ENCODE data around the gene ZNF691. TPM values are rescaled to one million over a fixed set of nuclear protein-coding genes. Genes with fewer than 3 reads are reported as not detected.
"Not testable (repeated sequence)": the region's sequence is repeated elsewhere in the genome, so short reads cannot be mapped to it uniquely, and the experiment has no call there.

The ZNF691 gene
- total RNA-seq, 1 experiment from 2014 or later, result 4.3 TPM

- POLR2A ChIA-PET (ENCODE audit: unreplicated experiment), result no interaction called here
- TF ChIP-seq EZH2phosphoT487 (IDR thresholded peaks at IDR 0.05; ENCODE audit: borderline replicate concordance, low read length), result no peak
- no peak for TF ChIP-seq EZH2 (IDR thresholded peaks at IDR 0.05; ENCODE audit: low read length, unreplicated experiment)
- no peak for TF ChIP-seq CTCF (conservative IDR thresholded peaks at IDR 0.05; ENCODE audit: low read depth, low read length)
- no peaks in the 10 kb centered on the region for H3K79me2 ChIP-seq (ENCODE audit: low read length)
These were observed 45.2 kb downstream of the ZNF691 start for GRCh38 chr1:42891465-42892138.

GRCh38 chr1:42899960-42900359 is 53.5 kb downstream of the ZNF691 start:
- not testable (repeated sequence) for H2AFZ ChIP-seq (ENCODE audit: low read length)

More at GRCh38 chr1:42891465-42892138, 45.2 kb downstream of the ZNF691 start:
- no peak overlapping the region for H3K27ac ChIP-seq (ENCODE audit: low read length)
- BruUV-seq (replicated peaks), result no TSS peak
- H3K4me3 ChIP-seq (ENCODE audit: low read length), result no peak overlapping the region
- H3K4me1 ChIP-seq (ENCODE audit: insufficient read depth, low read length), result no peaks in the 10 kb centered on the region
- intact Hi-C loops (cut with micrococcal nuclease), result no loop called here
- no peak overlapping the region for H3K9ac ChIP-seq (ENCODE audit: low read length)
- H4K20me1 ChIP-seq (ENCODE audit: low read length), result no peaks in the 10 kb centered on the region
- ATAC-seq (no peak), DNase-seq (no peak)
- CTCF ChIA-PET, result no interaction called here
- no peak overlapping the region for H2AFZ ChIP-seq (ENCODE audit: low read length)
- H3K36me3 ChIP-seq (ENCODE audit: low read depth, low read length), result no peaks in the 10 kb centered on the region
- H3K9me3 ChIP-seq (ENCODE audit: low read length), result no peaks in the 10 kb centered on the region
- no peaks in the 10 kb centered on the region for H3K9me2 ChIP-seq (replicated peaks; ENCODE audit: low read length)
- no peaks in the 10 kb centered on the region for H3F3A ChIP-seq (ENCODE audit: low read length, unreplicated experiment)
- H3K4me2 ChIP-seq (ENCODE audit: low read length), result no peak overlapping the region
- no peaks in the 10 kb centered on the region for H3K27me3 ChIP-seq (ENCODE audit: low read length)

More at GRCh38 chr1:42899960-42900359, 53.5 kb downstream of the ZNF691 start:
- H3K9me2 ChIP-seq (replicated peaks; ENCODE audit: low read length); intact Hi-C loops (cut with micrococcal nuclease); H3K36me3 ChIP-seq (ENCODE audit: low read depth, low read length); H3K79me2 ChIP-seq (ENCODE audit: low read length); CTCF ChIA-PET; POLR2A ChIA-PET (ENCODE audit: unreplicated experiment); H3F3A ChIP-seq (ENCODE audit: low read length, unreplicated experiment); H3K4me3 ChIP-seq (ENCODE audit: low read length); ATAC-seq; H3K9ac ChIP-seq (ENCODE audit: low read length); BruUV-seq (replicated peaks); H3K9me3 ChIP-seq (ENCODE audit: low read length); H3K4me1 ChIP-seq (ENCODE audit: insufficient read depth, low read length); H3K4me2 ChIP-seq (ENCODE audit: low read length); H3K27me3 ChIP-seq (ENCODE audit: low read length); H4K20me1 ChIP-seq (ENCODE audit: low read length); H3K27ac ChIP-seq (ENCODE audit: low read length): not testable (repeated sequence)
- DNase-seq, result peak; percentile 7

Other genes starting within 250 kb of the ZNF691 start
- gene PPIH, start 188.2 kb upstream of the ZNF691 start, total RNA-seq (2014; rRNA removed), result 81.5 and 103 TPM in 2 replicates
- 1,259 and 1,468 TPM in 2 replicates for gene YBX1, start 164.2 kb upstream of the ZNF691 start, total RNA-seq (2014; rRNA removed)
- gene CLDN19, start 106.4 kb upstream of the ZNF691 start, total RNA-seq (2014; rRNA removed), result 0.17 TPM in 1 of 2 replicates, not detected in the other
- gene P3H1, start 79.6 kb upstream of the ZNF691 start, total RNA-seq (2014; rRNA removed), result 28.2 and 28.3 TPM in 2 replicates
- gene C1orf50, start 79.4 kb upstream of the ZNF691 start, total RNA-seq (2014; rRNA removed), result 3.4 and 4.1 TPM in 2 replicates
- gene TMEM269, start 61.6 kb upstream of the ZNF691 start, total RNA-seq (2014; rRNA removed), result 0.11 TPM in 1 of 2 replicates, not detected in the other
- 5.4 and 5.8 TPM in 2 replicates for gene ERMAP, start 29.5 kb upstream of the ZNF691 start, total RNA-seq (2014; rRNA removed)
- gene SVBP, start 29.2 kb upstream of the ZNF691 start, total RNA-seq (2014; rRNA removed), result 32.7 and 39.7 TPM in 2 replicates
- gene SLC2A1, start 112.3 kb downstream of the ZNF691 start, total RNA-seq (2014; rRNA removed), result 245 and 264 TPM in 2 replicates